Measurements from ENCODE around the gene ANGPTL4. TPM values are rescaled to one million over a fixed set of nuclear protein-coding genes. Genes with fewer than 3 reads are reported as not detected.
"Not testable (repeated sequence)": the region's sequence is repeated elsewhere in the genome, so short reads cannot be mapped to it uniquely, and the experiment has no call there.

The ANGPTL4 gene, protein sequence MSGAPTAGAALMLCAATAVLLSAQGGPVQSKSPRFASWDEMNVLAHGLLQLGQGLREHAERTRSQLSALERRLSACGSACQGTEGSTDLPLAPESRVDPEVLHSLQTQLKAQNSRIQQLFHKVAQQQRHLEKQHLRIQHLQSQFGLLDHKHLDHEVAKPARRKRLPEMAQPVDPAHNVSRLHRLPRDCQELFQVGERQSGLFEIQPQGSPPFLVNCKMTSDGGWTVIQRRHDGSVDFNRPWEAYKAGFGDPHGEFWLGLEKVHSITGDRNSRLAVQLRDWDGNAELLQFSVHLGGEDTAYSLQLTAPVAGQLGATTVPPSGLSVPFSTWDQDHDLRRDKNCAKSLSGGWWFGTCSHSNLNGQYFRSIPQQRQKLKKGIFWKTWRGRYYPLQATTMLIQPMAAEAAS
- total RNA-seq: 1 to 10 TPM; 1.7 to 2.9 TPM

DNA sequence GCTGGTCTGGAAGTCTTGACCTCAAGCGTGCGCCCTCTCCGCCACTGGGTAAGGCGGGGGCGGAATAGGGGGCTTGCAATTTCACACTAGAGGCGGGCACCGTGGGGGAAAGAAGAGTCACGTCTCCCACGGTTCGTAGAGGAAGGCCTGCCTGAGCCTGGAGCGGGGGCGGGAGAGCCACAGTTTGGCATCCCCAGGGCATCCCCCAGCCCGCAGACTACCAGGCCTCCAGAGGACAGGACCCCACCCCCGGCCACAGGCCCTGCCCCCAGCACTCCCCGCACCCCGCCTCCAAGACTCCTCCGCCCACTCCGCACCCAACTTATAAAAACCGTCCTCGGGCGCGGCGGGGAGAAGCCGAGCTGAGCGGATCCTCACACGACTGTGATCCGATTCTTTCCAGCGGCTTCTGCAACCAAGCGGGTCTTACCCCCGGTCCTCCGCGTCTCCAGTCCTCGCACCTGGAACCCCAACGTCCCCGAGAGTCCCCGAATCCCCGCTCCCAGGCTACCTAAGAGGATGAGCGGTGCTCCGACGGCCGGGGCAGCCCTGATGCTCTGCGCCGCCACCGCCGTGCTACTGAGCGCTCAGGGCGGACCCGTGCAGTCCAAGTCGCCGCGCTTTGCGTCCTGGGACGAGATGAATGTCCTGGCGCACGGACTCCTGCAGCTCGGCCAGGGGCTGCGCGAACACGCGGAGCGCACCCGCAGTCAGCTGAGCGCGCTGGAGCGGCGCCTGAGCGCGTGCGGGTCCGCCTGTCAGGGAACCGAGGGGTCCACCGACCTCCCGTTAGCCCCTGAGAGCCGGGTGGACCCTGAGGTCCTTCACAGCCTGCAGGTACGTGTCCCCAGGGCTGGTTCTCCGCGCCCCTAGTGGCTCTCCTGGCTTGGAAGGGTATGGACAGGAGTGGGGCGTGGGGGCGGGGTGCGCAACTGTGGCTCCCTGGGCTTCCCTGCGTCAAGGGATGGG lies at the start of gene ANGPTL4:
Gene ANGPTL4, plus strand, starts transcription at position 353 of the 969 bp plus-strand sequence. Its CDS starts 167 bp downstream, at position 520.
- CTCF ChIA-PET: interaction anchor here (0.7 to 4.2 kb wide), 7 partner anchors 10 to 226 kb away, joined by 3 to 17 read pairs (median 3); no protein-coding TSS in a partner anchor

DNA sequence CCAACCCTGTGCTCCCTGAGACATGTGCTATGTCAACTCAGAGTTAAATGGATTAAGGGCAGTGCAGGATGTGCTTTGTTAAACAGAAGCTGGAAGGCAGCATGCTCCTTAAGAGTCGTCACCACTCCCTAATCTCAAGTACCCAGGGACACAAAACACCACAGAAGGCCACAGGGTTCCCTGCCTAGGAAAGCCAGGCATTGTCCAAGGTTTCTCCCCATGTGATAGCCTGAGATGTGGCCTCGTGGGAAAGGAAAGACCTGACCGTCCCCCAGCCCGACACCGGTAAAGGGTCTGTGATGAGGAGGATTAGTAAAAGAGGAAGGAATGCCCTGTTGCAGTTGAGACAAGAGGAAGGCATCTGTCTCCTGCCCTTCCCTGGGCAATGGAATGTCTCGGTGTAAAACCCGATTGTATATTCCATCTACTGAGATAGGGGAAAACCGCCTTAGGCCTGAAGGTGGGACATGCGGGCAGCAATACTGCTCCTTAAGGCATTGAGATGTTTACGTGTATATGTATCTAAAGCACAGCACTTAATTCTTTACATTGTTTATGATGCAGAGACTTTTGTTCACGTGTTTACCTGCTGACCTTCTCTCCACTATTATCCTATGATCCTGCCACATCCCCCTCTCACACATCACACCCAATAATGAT lies 48.8 kb upstream of the ANGPTL4 start:
- not testable (repeated sequence) for H3K4me3 Mint-ChIP-seq, H3K27ac Mint-ChIP-seq

More for the DNA sequence above, at the start of gene ANGPTL4:
- H3K9me3 Mint-ChIP-seq: no peaks in the 10 kb centered on the region
- POLR2A ChIA-PET: no interaction called here
- peak; percentile 77 for DNase-seq
- peaks cover 43% of the 10 kb centered on the region for H3K27me3 Mint-ChIP-seq
- intact Hi-C loops (cut with micrococcal nuclease): no loop called here
- H3K36me3 Mint-ChIP-seq: no peaks in the 10 kb centered on the region
- H3K4me1 Mint-ChIP-seq (ENCODE audit: low read depth): peaks cover 25% of the 10 kb centered on the region
- peak within 1 kb of the TSS; percentile 64 for H3K27ac Mint-ChIP-seq
- H3K4me3 Mint-ChIP-seq: peak within 1 kb of the TSS; percentile 68

DNA sequence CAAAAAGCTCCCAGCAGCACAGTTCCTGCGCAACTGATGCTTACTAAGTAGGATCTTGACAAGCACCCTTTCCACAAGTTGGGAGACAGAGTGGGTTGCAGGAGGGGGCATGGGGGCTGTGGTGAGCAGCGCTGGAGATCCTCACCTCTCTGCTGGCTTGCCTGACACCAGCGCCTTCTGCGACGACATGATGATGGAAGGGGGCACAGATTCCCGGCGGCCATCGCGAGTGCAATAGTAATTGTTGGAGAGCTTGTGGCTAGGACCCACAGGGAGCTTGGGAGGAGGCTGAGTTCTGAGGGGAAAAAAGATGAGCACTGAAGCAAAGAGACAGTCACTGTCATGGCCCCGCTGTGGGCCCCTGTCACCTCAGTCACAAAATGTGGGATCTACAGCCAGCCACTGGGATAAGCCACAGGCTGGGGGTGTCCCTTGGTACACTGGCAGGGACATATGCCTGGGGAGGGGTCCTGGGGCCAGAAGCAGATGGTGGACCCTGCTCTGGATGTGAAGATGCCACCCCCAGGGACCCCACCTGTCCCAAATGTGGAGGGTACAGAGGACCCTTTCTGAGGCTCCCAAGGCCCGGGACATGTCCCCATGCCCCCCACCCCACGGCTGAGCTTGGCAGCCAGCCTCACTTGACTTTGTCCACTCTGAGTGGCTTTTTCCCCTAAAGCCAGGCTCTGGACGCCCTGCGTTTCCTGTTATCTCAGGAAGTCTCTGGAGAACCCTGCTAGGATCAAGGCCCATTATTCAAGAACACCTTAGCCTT lies 47.4 kb upstream of the ANGPTL4 start:
- H3K36me3 Mint-ChIP-seq: peaks cover 12% of the 10 kb centered on the region
- ChIA-PET CTCF (no interaction called here), POLR2A (no interaction called here)
- no peak for DNase-seq
- intact Hi-C loops (cut with micrococcal nuclease): no loop called here
- no peak overlapping the region for H3K27ac Mint-ChIP-seq
- no peaks in the 10 kb centered on the region for H3K9me3 Mint-ChIP-seq
- H3K4me1 Mint-ChIP-seq (ENCODE audit: low read depth): peaks cover 13% of the 10 kb centered on the region
- no peaks in the 10 kb centered on the region for H3K27me3 Mint-ChIP-seq
- no peak overlapping the region for H3K4me3 Mint-ChIP-seq

More for the DNA sequence above, 48.8 kb upstream of the ANGPTL4 start:
- H3K27me3 Mint-ChIP-seq; H3K36me3 Mint-ChIP-seq; CTCF ChIA-PET; POLR2A ChIA-PET; H3K9me3 Mint-ChIP-seq; intact Hi-C loops (cut with micrococcal nuclease); DNase-seq: not testable (repeated sequence)
- peaks cover 11% of the 10 kb centered on the region for H3K4me1 Mint-ChIP-seq (ENCODE audit: low read depth)

DNA sequence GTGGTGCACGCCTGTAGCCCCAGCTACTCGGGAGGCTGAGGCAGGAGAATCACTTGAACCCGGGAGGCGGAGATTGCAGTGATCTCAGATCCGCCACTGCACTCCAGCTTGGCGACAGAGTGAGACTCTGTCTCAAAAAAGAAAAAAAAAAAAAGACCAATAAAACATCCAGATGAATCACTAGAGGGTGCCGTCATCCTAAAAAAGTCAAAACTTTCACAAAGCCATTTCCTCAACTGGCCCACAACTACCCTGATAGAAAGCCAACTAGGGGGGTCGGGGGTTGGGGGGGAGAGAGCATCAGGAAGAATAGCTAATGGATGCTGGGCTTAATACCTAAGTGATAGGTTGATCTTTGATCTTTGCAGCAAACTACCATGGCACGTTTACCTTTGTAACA lies 45.1 kb upstream of the ANGPTL4 start:
- H3K9me3 Mint-ChIP-seq; H3K27me3 Mint-ChIP-seq; H3K4me3 Mint-ChIP-seq; POLR2A ChIA-PET; intact Hi-C loops (cut with micrococcal nuclease); DNase-seq; H3K27ac Mint-ChIP-seq: not testable (repeated sequence)
- CTCF ChIA-PET: interaction anchor here (0.7 kb wide), 1 partner anchor 35 kb away, joined by 3 read pairs; no protein-coding TSS in a partner anchor
- peaks cover 31% of the 10 kb centered on the region for H3K4me1 Mint-ChIP-seq (ENCODE audit: low read depth)
- H3K36me3 Mint-ChIP-seq: peaks cover 33% of the 10 kb centered on the region

DNA sequence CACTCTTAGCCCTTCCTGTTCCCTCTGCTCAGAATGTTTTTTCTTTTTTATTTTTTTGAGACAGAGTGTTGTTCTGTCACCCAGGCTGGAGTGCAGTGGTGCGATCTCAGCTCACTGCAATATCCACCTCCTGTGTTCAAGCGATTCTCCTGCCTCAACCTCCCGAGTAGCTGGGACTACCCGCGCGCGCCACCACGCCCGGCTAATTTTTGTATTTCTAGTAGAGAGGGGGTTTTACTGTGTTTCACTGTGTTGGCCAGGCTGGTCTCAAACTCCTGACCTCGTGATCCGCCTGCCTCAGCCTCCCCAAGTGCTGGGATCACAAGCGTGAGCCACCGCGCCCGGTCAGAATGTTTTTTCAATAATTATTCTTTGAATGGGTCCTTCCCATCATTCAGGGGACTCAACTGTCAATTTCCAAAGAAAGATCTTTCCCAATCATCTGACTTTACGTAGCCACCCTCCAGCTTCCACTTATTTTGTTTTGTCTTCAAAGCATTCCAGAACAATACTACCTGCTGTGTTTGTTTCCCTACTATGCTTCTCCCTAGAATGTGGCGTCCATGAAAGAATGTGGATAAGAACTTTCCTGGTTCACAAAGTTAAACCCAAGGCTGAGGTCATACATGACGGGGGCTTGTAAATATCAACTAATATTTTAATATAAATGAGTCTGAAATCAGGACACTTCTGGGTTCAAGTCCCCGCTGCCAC lies 44.0 kb upstream of the ANGPTL4 start:
- peaks cover 36% of the 10 kb centered on the region for H3K36me3 Mint-ChIP-seq

DNA sequence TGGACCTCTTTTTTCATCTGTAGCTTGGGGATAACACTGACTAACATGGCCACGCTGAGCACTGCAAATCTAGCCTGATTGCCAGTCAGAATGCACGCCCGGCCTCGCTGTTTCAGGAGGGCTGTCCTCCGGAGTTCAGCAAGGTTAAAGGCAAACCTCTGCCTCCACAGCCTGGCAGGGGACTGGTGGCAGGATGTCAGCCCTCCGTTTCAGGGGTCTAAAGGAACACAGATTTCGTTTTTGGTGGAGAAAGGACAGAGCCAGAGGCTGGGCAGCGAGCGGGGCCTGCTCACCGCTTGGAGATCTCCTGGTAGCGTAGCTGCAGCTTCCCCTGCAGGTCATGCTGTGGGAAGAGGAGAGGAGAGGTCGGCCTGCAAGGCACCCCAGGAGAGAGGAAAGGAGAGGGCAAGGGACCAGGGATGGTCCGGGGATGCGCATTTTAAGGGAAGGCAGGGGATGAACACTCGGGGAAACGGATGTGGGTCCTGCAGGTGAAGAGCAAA lies 43.3 kb upstream of the ANGPTL4 start:
- H3K4me1 Mint-ChIP-seq (ENCODE audit: low read depth): peaks cover 33% of the 10 kb centered on the region
- no peaks in the 10 kb centered on the region for H3K27me3 Mint-ChIP-seq
- CTCF ChIA-PET: interaction anchor here (0.8 to 1.9 kb wide), 3 partner anchors 15 to 257 kb away, joined by 3 to 7 read pairs (median 4); no protein-coding TSS in a partner anchor
- intact Hi-C loops (cut with micrococcal nuclease): loop anchor here (1.0 kb wide), 3 partner anchors 12 to 377 kb away; partner anchors contain the start of genes CD320, RAB11B and TIMM44
- DNase-seq: peak; percentile 52
- H3K36me3 Mint-ChIP-seq: peaks cover 34% of the 10 kb centered on the region
- H3K4me3 Mint-ChIP-seq: peak overlapping the region; percentile 99
- peak overlapping the region; percentile 91 for H3K27ac Mint-ChIP-seq
- POLR2A ChIA-PET: interaction anchor here (1.4 to 1.6 kb wide), 5 partner anchors 9 to 193 kb away, joined by 3 to 8 read pairs (median 3); partner anchors contain the start of gene ZNF414
- no peaks in the 10 kb centered on the region for H3K9me3 Mint-ChIP-seq

More for the DNA sequence above, 44.0 kb upstream of the ANGPTL4 start:
- Mint-ChIP-seq H3K27ac (peak overlapping the region; percentile 16), H3K4me3 (peak overlapping the region; percentile 99), H3K4me1 (ENCODE audit: low read depth) (peaks cover 33% of the 10 kb centered on the region), H3K27me3 (no peaks in the 10 kb centered on the region), H3K9me3 (no peaks in the 10 kb centered on the region)
- ChIA-PET CTCF (interaction anchor here (0.8 to 1.9 kb wide), 3 partner anchors 15 to 258 kb away, joined by 3 to 7 read pairs (median 4); no protein-coding TSS in a partner anchor), POLR2A (interaction anchor here (1.6 kb wide), 1 partner anchor 8 kb away, joined by 4 read pairs; no protein-coding TSS in a partner anchor)
- DNase-seq: no peak
- intact Hi-C loops (cut with micrococcal nuclease): no loop called here

DNA sequence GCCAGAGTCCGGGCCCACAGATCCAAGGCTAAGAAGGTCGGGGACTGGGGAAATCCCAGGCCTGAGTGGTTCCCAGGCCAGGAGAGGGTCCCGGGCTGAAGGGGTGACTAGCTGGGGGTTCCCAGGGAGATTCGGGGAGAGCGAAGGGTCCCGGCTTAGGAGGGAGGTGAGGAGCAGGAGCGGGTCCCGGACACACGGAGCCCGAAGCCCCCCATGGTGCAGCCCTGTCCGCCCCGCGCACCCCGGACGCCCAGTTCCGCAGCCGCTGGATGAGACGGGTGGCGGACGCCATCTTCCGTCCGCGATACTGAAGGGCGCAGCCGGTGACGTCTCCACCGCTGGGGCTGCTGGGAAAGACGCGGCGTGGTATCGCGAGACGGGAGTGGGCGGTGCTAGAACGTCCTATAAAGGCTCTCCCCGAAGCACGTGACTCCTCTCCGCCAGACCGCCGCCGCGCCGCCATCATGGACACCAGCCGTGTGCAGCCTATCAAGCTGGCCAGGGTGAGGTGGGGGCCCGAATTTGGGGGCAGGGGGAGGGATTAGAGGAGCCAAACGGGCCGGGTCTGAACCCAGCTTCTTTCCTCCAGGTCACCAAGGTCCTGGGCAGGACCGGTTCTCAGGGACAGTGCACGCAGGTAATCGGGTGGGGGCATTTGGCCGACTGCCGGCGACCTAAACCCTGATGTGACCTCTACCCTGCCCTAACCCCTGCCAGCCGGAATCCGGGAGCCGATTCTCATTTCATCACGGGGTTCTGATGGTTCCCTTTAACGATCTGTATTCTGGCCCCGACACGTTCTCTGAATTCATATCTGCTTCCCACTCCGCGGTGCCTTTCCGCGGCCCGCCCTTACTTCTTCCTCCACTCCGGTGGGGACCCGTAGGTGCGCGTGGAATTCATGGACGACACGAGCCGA lies 42.6 kb upstream of the ANGPTL4 start, which contains the start of the genes NDUFA7 and RPS28:
Gene NDUFA7, minus strand, starts transcription at position 309 of the 919 bp plus-strand sequence. Its CDS starts 17 bp downstream, at position 292.
Gene RPS28, plus strand, starts transcription at position 430 of the 919 bp plus-strand sequence. Its CDS starts 35 bp downstream, at position 465.
- CTCF ChIA-PET: interaction anchor here (1.4 to 1.9 kb wide), 2 partner anchors 14 to 257 kb away, joined by 3 to 7 read pairs; no protein-coding TSS in a partner anchor
- Mint-ChIP-seq H3K27ac (peak within 1 kb of the TSS; percentile 91), H3K4me1 (ENCODE audit: low read depth) (peaks cover 33% of the 10 kb centered on the region), H3K9me3 (no peaks in the 10 kb centered on the region), H3K4me3 (peak within 1 kb of the TSS; percentile 99), H3K36me3 (peaks cover 33% of the 10 kb centered on the region), H3K27me3 (no peaks in the 10 kb centered on the region)
- DNase-seq: peak; percentile 99
- POLR2A ChIA-PET: interaction anchor here (0.9 to 1.6 kb wide), 7 partner anchors 10 to 192 kb away, joined by 3 to 8 read pairs (median 3); partner anchors contain the start of genes HNRNPM and ZNF414
- intact Hi-C loops (cut with micrococcal nuclease): loop anchor here (1.0 kb wide), 3 partner anchors 13 to 378 kb away; partner anchors contain the start of genes CD320, RAB11B and TIMM44

DNA sequence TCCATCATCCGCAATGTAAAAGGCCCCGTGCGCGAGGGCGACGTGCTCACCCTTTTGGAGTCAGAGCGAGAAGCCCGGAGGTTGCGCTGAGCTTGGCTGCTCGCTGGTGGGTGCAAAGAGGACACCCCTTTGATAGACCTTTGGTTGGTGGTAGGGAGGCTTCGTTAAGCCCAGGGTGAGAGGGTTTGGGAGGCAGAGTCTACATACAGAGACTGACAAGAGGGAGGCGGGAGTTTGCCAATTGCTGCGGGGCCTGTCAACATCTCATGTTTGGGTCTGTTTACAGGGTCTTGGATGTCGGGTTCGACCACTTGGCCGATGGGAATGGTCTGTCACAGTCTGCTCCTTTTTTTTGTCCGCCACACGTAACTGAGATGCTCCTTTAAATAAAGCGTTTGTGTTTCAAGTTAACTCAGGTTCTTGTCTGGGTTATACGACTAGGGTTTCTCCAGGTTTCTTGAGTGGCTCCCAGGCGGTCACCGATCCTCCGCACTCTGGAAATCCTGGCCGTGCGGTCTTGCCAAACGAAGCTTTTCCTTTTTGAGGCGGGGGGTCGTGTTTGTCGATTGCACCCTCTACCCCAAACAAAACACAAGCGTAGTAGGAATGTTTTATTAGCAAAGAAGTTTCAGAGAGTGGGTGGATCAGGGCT lies 41.8 kb upstream of the ANGPTL4 start:
- CTCF ChIA-PET: interaction anchor here (1.9 to 2.1 kb wide), 2 partner anchors 13 to 14 kb away, joined by 7 to 9 read pairs; no protein-coding TSS in a partner anchor
- Mint-ChIP-seq H3K27me3 (no peaks in the 10 kb centered on the region), H3K36me3 (peaks cover 31% of the 10 kb centered on the region), H3K9me3 (no peaks in the 10 kb centered on the region), H3K4me1 (ENCODE audit: low read depth) (peaks cover 33% of the 10 kb centered on the region), H3K27ac (peak overlapping the region; percentile 91), H3K4me3 (peak overlapping the region; percentile 99)
- POLR2A ChIA-PET: interaction anchor here (0.9 to 1.5 kb wide), 6 partner anchors 12 to 191 kb away, joined by 3 to 8 read pairs (median 3); partner anchors contain the start of genes HNRNPM and ZNF414
- intact Hi-C loops (cut with micrococcal nuclease): loop anchor here (1.0 kb wide), 3 partner anchors 14 to 379 kb away; partner anchors contain the start of genes CD320, RAB11B and TIMM44
- DNase-seq: no peak
